Bronchial epithelial cell (primary cell): ENCODE data around the gene TRPV4. TPM values are rescaled to one million over a fixed set of nuclear protein-coding genes. Genes with fewer than 3 reads are reported as not detected.
A peak's percentile ranks its signal among the peaks of the same experiment; 100 is the strongest.

Source experiments
- DNase-seq: peaks from one replicate; pipeline ENCODE4 v3.0.0-alpha.2; 2010; ENCODE audit warnings: low read depth
- FAIRE-seq: peaks from 2 replicates; lab custom pipeline; 2011; peaks lifted over from hg19 to GRCh38; lab: Jason Lieb, UNC
- H3K27me3 ChIP-seq: 2 replicates; pipeline ENCODE4 v1.5.1; 2011; ENCODE audit warnings: low read length; ENCODE audit not compliant: control insufficient read depth, insufficient read depth
- H3K36me3 ChIP-seq: 2 replicates; pipeline ENCODE4 v1.5.1; 2011; ENCODE audit warnings: low read length; ENCODE audit not compliant: control insufficient read depth, insufficient read depth
- H3K4me3 ChIP-seq: 2 replicates; pipeline ENCODE4 v1.5.1; 2011; ENCODE audit warnings: mild to moderate bottlenecking, low read depth, low read length, control low read depth
- CTCF ChIP-seq: IDR thresholded peaks from 2 replicates; pipeline ENCODE4 v1.5.1; 2011; ENCODE audit warnings: mild to moderate bottlenecking, moderate library complexity, low read length, control low read depth, inconsistent platforms; ENCODE audit not compliant: insufficient read depth, severe bottlenecking
- total RNA-seq: library from RNA; depleted of rRNA; stranded (reverse); fragments of >200 nt; gene quantifications from 2 replicates; pipeline ENCODE4 v1.2.1, GENCODE V29; 2014

TRPV4 gene
- total RNA-seq, 1 donor from 2014 or later, result 0.53 TPM

- H3K36me3 ChIP-seq, result no peaks in the 10 kb centered on the region
- TF ChIP-seq CTCF, result no peak
- H3K4me3 ChIP-seq, result no peak overlapping the region
- peaks cover 1% of the 10 kb centered on the region for H3K27me3 ChIP-seq
- FAIRE-seq (peak; percentile 90), DNase-seq (no peak)
Observed at GRCh38 chr12:109760031-109760929, 72.9 kb downstream of the TRPV4 start.

GRCh38 chr12:109759595-109759994, 73.6 kb downstream of the TRPV4 start:
- no peak for FAIRE-seq
- DNase-seq, result no peak
- Histone ChIP-seq H3K4me3 (no peak overlapping the region), H3K27me3 (peaks cover 1% of the 10 kb centered on the region), H3K36me3 (no peaks in the 10 kb centered on the region)
- TF ChIP-seq CTCF, result no peak

- no peak for FAIRE-seq
- no peak overlapping the region for H3K4me3 ChIP-seq
- H3K36me3 ChIP-seq, result no peaks in the 10 kb centered on the region
- no peak for TF ChIP-seq CTCF
- peaks cover 1% of the 10 kb centered on the region for H3K27me3 ChIP-seq
- DNase-seq, result no peak
Observed at GRCh38 chr12:109758426-109759420, 74.5 kb downstream of the TRPV4 start.

GRCh38 chr12:109757671-109758265, 75.4 kb downstream of the TRPV4 start:
- Histone ChIP-seq H3K27me3 (peaks cover 1% of the 10 kb centered on the region), H3K4me3 (no peak overlapping the region), H3K36me3 (no peaks in the 10 kb centered on the region)
- TF ChIP-seq CTCF, result no peak
- FAIRE-seq (no peak), DNase-seq (no peak)

GRCh38 chr12:109756457-109756856, 76.7 kb downstream of the TRPV4 start:
- TF ChIP-seq CTCF, result no peak
- FAIRE-seq (no peak), DNase-seq (no peak)
- Histone ChIP-seq H3K4me3 (no peak overlapping the region), H3K27me3 (peaks cover 3% of the 10 kb centered on the region), H3K36me3 (no peaks in the 10 kb centered on the region)
